Retinal pigment epithelial cell (primary cell): ENCODE data around the gene DPM1.

Experiments used
- DNase-seq: peaks from one replicate; pipeline ENCODE4 v3.0.0-alpha.2; 2010; ENCODE audit warnings: low read depth
- H3K4me3 ChIP-seq: 2 replicates; pipeline ENCODE4 v1.5.1; 2011; ENCODE audit warnings: mild to moderate bottlenecking, low read length, control low read depth, moderate library complexity
- TF ChIP-seq, protein P1 (sequence below): conservative IDR thresholded peaks from 2 replicates; pipeline ENCODE4 v1.5.1; 2011; ENCODE audit warnings: low read depth, low read length, control low read depth, inconsistent platforms

Gene DPM1

DNA sequence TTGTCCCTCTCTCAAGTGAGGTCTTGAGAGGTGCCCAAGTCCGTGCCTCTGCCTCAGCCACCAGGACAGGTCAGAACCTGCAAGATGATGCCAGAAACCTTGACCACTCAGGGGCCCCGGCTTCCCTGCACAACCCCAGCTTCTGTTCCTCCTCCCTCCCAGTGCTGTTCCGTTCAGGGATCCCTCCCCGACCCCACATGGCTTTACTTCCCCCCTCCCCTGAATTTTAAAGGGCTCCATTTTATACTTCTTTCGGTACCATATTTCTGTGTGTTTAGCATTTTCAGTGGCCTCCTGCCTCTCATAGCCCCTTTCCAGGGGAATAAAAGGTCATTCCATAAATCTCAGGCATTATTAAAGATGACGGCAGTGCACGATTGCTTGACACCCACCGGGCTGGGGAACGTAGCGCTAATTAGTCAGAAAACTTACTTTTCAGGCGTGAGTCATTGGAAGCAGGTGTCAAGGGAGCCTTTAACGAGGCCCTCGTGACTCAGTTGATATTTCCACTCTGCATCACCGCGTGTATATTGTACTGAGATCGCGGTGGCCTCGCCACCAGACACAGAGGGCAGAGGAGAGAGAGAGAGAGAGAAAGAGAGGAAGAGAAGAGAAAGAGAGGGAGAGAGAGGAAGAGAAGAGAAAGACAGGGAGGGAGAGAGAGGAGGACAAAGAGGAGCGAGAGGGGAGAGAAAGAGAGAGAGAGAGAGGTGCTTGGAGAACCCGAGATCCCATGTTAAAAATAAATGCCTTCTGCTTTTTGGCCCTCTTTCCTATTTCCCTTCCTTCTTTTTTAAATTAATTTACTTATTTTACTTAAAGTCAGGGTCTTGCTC, 43.3 kb upstream of the DPM1 start:
- peak; percentile 87 for DNase-seq
- TF ChIP-seq, protein P1, sequence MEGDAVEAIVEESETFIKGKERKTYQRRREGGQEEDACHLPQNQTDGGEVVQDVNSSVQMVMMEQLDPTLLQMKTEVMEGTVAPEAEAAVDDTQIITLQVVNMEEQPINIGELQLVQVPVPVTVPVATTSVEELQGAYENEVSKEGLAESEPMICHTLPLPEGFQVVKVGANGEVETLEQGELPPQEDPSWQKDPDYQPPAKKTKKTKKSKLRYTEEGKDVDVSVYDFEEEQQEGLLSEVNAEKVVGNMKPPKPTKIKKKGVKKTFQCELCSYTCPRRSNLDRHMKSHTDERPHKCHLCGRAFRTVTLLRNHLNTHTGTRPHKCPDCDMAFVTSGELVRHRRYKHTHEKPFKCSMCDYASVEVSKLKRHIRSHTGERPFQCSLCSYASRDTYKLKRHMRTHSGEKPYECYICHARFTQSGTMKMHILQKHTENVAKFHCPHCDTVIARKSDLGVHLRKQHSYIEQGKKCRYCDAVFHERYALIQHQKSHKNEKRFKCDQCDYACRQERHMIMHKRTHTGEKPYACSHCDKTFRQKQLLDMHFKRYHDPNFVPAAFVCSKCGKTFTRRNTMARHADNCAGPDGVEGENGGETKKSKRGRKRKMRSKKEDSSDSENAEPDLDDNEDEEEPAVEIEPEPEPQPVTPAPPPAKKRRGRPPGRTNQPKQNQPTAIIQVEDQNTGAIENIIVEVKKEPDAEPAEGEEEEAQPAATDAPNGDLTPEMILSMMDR: no peak
- no peak overlapping the region for H3K4me3 ChIP-seq

DNA sequence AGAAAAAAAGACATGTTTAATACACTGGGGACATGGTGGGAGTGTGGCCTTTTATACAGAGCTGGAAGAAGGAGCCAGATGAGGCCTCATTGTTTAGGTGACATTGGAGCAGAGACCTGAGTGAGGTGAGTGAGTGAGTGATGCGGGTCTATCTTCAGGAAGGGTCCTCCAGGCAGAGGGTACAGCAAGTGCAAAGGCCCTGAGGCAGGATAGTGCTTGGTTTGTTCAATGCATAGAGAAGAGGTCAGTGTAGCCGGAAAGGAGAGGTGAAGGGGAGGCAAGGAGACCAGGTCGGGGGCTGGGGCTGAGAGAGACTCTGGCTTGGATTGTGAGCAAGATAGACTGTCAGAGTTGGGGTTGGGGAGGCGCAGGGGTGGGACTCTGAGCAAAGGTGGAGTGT, 41.0 kb upstream of the DPM1 start:
- TF ChIP-seq, protein P1: no peak
- no peak overlapping the region for H3K4me3 ChIP-seq
- DNase-seq: no peak

DNA sequence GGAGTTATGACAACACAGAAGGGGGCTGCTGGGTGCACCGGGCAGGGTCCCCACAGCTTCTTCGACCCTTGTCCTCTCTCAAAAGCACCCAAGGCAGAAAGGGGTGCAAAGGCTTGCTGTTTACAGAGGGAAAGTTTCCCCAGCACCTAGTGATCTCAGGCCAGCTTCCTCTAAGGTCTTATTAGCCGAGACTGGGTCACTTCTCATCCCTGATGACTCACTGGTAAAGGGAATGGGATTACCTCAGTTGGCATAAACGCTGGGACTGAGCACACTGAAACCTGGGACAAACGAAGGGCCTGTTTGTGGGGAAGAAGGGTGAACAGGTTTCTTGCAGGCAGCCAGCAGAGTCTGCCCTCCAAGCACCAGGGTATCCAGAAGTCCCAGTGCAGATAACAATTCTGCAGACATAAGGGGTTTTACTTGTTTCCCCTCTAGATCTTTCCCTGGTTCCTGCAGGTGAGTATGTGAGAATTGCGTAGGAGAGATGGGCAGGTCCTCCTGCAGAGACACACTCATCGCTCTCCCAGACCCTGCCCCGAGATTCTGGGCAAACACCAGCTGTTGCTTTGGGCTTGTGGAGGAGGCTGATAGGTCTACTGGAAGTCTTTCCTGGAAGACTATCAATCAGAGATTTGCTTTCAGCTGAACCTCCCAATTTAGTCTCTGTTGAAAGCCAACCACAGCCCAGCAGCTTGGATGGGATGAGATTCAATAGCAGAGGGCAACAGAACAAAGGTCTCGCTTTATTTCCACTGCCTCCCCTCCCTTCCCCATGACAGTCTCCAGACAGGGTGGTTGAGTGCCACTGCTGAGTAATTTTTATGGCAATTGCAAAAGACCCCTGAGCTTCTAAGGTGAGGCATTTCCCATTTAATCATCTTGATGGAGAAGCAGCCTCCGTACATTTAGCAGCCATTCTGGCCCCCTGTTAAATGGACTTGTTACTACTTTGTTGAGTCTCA, 38.9 kb upstream of the DPM1 start:
- no peak overlapping the region for H3K4me3 ChIP-seq
- peak; percentile 62 for DNase-seq
- TF ChIP-seq, protein P1: no peak

DNA sequence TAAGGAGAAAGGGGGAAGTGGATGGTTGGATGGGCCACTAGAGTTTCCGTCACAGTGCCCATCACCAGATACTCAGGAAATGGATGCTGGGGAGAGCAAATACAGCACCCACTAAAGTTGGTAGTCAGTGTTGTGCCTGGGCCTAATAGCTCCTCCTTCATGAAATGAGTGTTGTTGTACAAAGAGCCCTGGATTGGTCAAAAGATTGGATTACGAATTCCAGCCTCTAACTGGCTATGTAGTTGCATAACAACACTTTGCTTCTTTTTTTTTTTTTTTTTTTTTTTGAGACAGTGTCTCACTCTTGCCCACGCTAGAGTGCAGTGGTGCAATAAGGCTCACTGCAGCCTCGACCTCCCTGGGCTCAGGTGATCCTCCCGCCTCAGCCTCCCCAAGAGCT, 37.2 kb upstream of the DPM1 start:
- TF ChIP-seq, protein P1: no peak
- H3K4me3 ChIP-seq: no peak overlapping the region
- DNase-seq: no peak

DNA sequence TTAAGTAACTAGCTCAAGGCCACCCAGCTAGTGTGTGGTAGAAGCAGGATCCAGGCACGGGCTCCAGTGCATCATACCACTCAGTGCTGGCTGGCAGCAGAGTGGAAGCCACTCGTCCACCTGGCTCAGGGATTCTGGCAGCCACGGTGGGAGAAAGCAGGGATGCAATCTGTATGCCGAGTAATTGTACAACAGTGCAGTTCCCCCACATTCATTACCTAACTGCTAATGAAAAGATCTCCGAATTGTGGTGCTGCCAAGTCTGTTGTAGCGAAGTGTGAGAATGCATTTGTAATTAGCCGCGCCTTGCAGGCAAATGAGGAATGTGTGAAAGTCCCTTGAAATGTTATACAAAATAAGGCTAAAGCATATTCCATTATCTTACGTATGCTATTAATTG, 35.5 kb upstream of the DPM1 start:
- no peak overlapping the region for H3K4me3 ChIP-seq
- TF ChIP-seq, protein P1: no peak

DNA sequence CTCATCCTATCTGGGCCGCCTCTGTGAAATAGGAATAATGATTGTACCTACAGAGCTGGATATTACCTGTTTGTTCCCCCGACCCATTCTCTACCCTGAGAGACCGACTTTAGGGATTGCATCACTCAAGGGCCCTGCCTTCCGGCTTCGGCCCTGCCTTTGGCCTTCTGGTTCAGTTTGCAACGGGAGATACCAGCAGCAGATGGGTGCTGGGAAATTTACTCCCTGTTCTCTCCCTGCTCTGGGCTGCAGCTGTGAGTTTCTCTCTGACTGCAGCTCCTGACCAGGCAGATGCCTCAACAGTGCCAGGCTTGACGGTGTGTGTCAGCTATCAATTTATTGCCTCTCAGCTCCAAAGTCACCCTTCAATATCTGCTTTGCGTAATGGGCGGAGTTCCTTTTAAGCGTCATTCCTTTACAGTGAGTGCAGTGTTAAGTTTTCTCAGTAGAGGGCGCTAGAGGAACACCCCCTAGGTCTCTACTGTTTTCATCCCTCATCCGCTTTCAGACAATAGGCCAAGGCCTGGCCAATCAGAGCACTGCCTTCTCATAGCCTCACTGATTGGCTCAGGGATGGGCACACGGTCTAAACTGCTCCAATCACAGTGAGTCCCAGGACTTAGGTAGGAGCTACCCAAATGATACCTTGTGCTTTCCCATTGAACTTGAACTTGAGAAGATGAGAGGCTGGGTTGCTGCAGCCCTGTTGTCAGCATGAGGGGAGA, 34.6 kb upstream of the DPM1 start:
- TF ChIP-seq, protein P1: peak; percentile 76
- H3K4me3 ChIP-seq: no peak overlapping the region
- no peak for DNase-seq

More for the DNA sequence above, 35.5 kb upstream of the DPM1 start:
- no peak for DNase-seq
